IMR-90 (cell line): ENCODE data around the gene OLFML3. TPM values are rescaled to one million over a fixed set of nuclear protein-coding genes. Genes with fewer than 3 reads are reported as not detected.

ENCODE experiments used
- ATAC-seq: fragments of 200-7000 bp; cut with Tn5 transposase; 2 replicates; pipeline ENCODE4 v1.9.1; 2020; ENCODE audit warnings: low read depth, mild to moderate bottlenecking, moderate library complexity
- BruUV-seq: library from RNA; stranded (reverse); fragments of 400-500 nt; replicated peaks from 2 replicates; lab custom pipeline; 2021; lab: Mats Ljungman, UMichigan
- CTCF ChIA-PET: fragments of 300-600 bp; formaldehyde crosslinking; extraction: SDS; loops from one replicate; lab custom pipeline; 2021; ENCODE audit warnings: antibody characterized with exemption; lab: Yijun Ruan, JAX
- POLR2A ChIA-PET: fragments of 300-600 bp; sonication (Branson Sonifier 250); formaldehyde crosslinking; loops from one replicate; lab custom pipeline; 2022; ENCODE audit warnings: antibody characterized with exemption; ENCODE audit not compliant: unreplicated experiment; lab: Charles Lee
- DNase-seq: peaks from one replicate; pipeline ENCODE4 v3.0.0; 2013
- H2AFZ ChIP-seq: replicated peaks from 2 replicates; pipeline ENCODE3; 2013; ENCODE audit warnings: low read length, mild to moderate bottlenecking; ENCODE audit not compliant: poor library complexity
- H2AK5ac ChIP-seq: 2 replicates; pipeline ENCODE4 v1.6.1; 2013; ENCODE audit warnings: low read depth, low read length, inconsistent platforms
- H2AK9ac ChIP-seq: replicated peaks from 2 replicates; pipeline ENCODE3; 2013; ENCODE audit warnings: mild to moderate bottlenecking, low read depth, low read length, moderate library complexity; ENCODE audit not compliant: poor library complexity
- H2BK120ac ChIP-seq: 2 replicates; pipeline ENCODE4 v1.6.1; 2013; ENCODE audit warnings: low read depth, low read length, inconsistent platforms
- H2BK15ac ChIP-seq: 3 replicates; pipeline ENCODE4 v1.6.1; 2013; ENCODE audit warnings: low read depth, low read length, inconsistent platforms
- H2BK20ac ChIP-seq: 2 replicates; pipeline ENCODE4 v1.6.1; 2013; ENCODE audit warnings: low read depth, mild to moderate bottlenecking, inconsistent platforms, low read length, moderate library complexity
- H2BK5ac ChIP-seq: 2 replicates; pipeline ENCODE4 v1.6.1; 2013; ENCODE audit warnings: mild to moderate bottlenecking, low read depth, low read length, inconsistent platforms; ENCODE audit not compliant: poor library complexity, severe bottlenecking
- H3K14ac ChIP-seq: replicated peaks from 2 replicates; pipeline ENCODE4 v1.6.1; 2013; ENCODE audit warnings: low read depth, low read length, inconsistent platforms
- H3K18ac ChIP-seq: 2 replicates; pipeline ENCODE4 v1.6.1; 2013; ENCODE audit warnings: low read depth, low read length, control low read depth
- H3K23ac ChIP-seq: 2 replicates; pipeline ENCODE4 v1.6.1; 2013; ENCODE audit warnings: low read depth, low read length, inconsistent platforms
- H3K27ac ChIP-seq: 2 replicates; pipeline ENCODE4 v1.5.1; 2013; ENCODE audit warnings: mild to moderate bottlenecking, control low read depth, low read length; ENCODE audit not compliant: insufficient read depth
- H3K27me3 ChIP-seq: 2 replicates; pipeline ENCODE4 v1.6.1; 2013; ENCODE audit warnings: low read length; ENCODE audit not compliant: control insufficient read depth, insufficient read depth
- H3K36me3 ChIP-seq: 2 replicates; pipeline ENCODE4 v1.6.1; 2013; ENCODE audit warnings: low read length, mixed read lengths; ENCODE audit not compliant: control insufficient read depth, insufficient read depth
- H3K4ac ChIP-seq: 2 replicates; pipeline ENCODE4 v1.6.1; 2013; ENCODE audit warnings: low read depth, low read length, inconsistent platforms
- H3K4me1 ChIP-seq: 2 replicates; pipeline ENCODE4 v1.6.1; 2013; ENCODE audit warnings: low read length, mixed read lengths; ENCODE audit not compliant: control insufficient read depth, insufficient read depth
- H3K4me2 ChIP-seq: 2 replicates; pipeline ENCODE4 v1.6.1; 2013; ENCODE audit warnings: low read depth, mild to moderate bottlenecking, control low read depth, low read length, moderate library complexity
- H3K4me3 ChIP-seq: 2 replicates; pipeline ENCODE4 v1.5.1; 2013; ENCODE audit warnings: low read depth, mild to moderate bottlenecking, control low read depth, low read length, moderate library complexity; ENCODE audit not compliant: insufficient read depth
- H3K56ac ChIP-seq: 2 replicates; pipeline ENCODE4 v1.6.1; 2013; ENCODE audit warnings: low read length, inconsistent platforms; ENCODE audit not compliant: insufficient read depth; ENCODE audit errors: extremely low read depth
- H3K79me1 ChIP-seq, 2 experiments: 2 replicates each; pipeline ENCODE4 v1.6.1; 2013; ENCODE audit warnings: low read length in 2 of 2, inconsistent platforms in 1 of 2, low read depth in 1 of 2
- H3K9ac ChIP-seq: 2 replicates; pipeline ENCODE4 v1.6.1; 2013; ENCODE audit warnings: low read depth, low read length, control low read depth
- H3K9me1 ChIP-seq: 2 replicates; pipeline ENCODE4 v1.6.1; 2013; ENCODE audit warnings: low read length, inconsistent platforms; ENCODE audit not compliant: insufficient read depth
- H3K9me3 ChIP-seq: 2 replicates; pipeline ENCODE4 v1.6.1; 2013; ENCODE audit warnings: low read length; ENCODE audit not compliant: control insufficient read depth, insufficient read depth
- H4K20me1 ChIP-seq: 2 replicates; pipeline ENCODE4 v1.6.1; 2013; ENCODE audit warnings: low read length, inconsistent platforms; ENCODE audit not compliant: insufficient read depth
- H4K5ac ChIP-seq: 2 replicates; pipeline ENCODE4 v1.6.1; 2013; ENCODE audit warnings: mild to moderate bottlenecking, low read depth, low read length, control low read depth
- H4K8ac ChIP-seq, 2 experiments: 2 replicates each; pipeline ENCODE4 v1.6.1; 2013; ENCODE audit warnings: low read depth in 2 of 2, low read length in 2 of 2, control low read depth in 1 of 2, inconsistent platforms in 1 of 2
- H4K91ac ChIP-seq: 2 replicates; pipeline ENCODE4 v1.6.1; 2013; ENCODE audit warnings: low read depth, low read length, inconsistent platforms; ENCODE audit not compliant: insufficient read depth
- FOS ChIP-seq: fragments of 150-350 bp; IDR thresholded peaks from 2 replicates; pipeline ENCODE4 v1.6.1; 2016; ENCODE audit warnings: low read depth, low read length
- MAFK ChIP-seq: IDR thresholded peaks from 2 replicates; pipeline ENCODE4 v1.6.1; 2012; ENCODE audit warnings: low read depth, low read length, improper control_type of control experiment
- MXI1 ChIP-seq: IDR thresholded peaks from 2 replicates; pipeline ENCODE4 v1.6.1; 2012; ENCODE audit warnings: low read depth, mild to moderate bottlenecking, low read length, moderate library complexity, borderline replicate concordance
- RCOR1 ChIP-seq: IDR thresholded peaks from 2 replicates; pipeline ENCODE4 v1.6.1; 2012; ENCODE audit warnings: mild to moderate bottlenecking, low read length, improper control_type of control experiment; ENCODE audit not compliant: insufficient replicate concordance
- WGBS, 2 experiments: methylation state at CpG; one replicate each; pipeline versions ENCODE4 v1.1.5 to v1.1.7; 2013; ENCODE audit warnings: missing lambda C conversion rate in 2 of 2; ENCODE audit not compliant: insufficient read length in 1 of 2; ENCODE audit errors: extremely low coverage in 2 of 2; 5-methylcytosine and 5-hydroxymethylcytosine counted together
- dilution Hi-C: fragments of 300-500 bp; cut with HindIII; formaldehyde crosslinking; loops from one replicate; pipeline ENCODE4 v1.14.3; 2018; ENCODE audit warnings: low sequenced_read_pairs; ENCODE audit not compliant: unreplicated experiment
- in situ Hi-C: fragments of 300-500 bp; cut with MboI; formaldehyde crosslinking; loops from 3 replicates; pipeline ENCODE4 v1.14.3; 2019; ENCODE audit warnings: low sequenced_read_pairs, inconsistent platforms, mixed read lengths
- intact Hi-C: fragments of 100-400 bp; cut with micrococcal nuclease; formaldehyde crosslinking; loops from 2 replicates; pipeline ENCODE4 v1.10.0; 2022
- polyA plus RNA-seq, 3 experiments: library from polyadenylated mRNA; depleted of rRNA; stranded (reverse); fragments of >200 nt; gene quantifications; 2 replicates each; pipeline ENCODE4 v1.2.3, GENCODE V29; 2012; ENCODE audit warnings: low replicate concordance in 1 of 3
- total RNA-seq: library from RNA; depleted of rRNA; stranded (reverse); fragments of >200 nt; gene quantifications from 2 replicates; pipeline ENCODE4 v1.2.3, GENCODE V29; 2012

Gene OLFML3
- total and polyA plus RNA-seq, 2 of the 4 experiments (the other 2 are of a cell fraction): 40.9 to 71.3 TPM

- Histone ChIP-seq H3K9ac (no peak overlapping the region), H3K9me1 (peaks cover 3% of the 10 kb centered on the region; the same call in 1 of the 2 replicates), H3K23ac (no peak overlapping the region), H2AK5ac (no peak overlapping the region), H3K36me3 (peaks cover 5% of the 10 kb centered on the region; the same call in 1 of the 2 replicates), H3K56ac (no peak overlapping the region), H3K18ac (no peak overlapping the region), H4K20me1 (peaks cover 14% of the 10 kb centered on the region; the same call in 1 of the 2 replicates), H4K5ac (no peak overlapping the region), H3K27ac (no peak overlapping the region), H2BK15ac (no peak overlapping the region), H2AK9ac (no peak overlapping the region), H2BK120ac (no peak overlapping the region), H3K4me2 (no peak overlapping the region), H2BK20ac (no peak overlapping the region), H4K8ac (no peak overlapping the region), H2BK5ac (no peak overlapping the region), H3K4me1 (peaks cover 7% of the 10 kb centered on the region), H4K91ac (no peak overlapping the region), H3K4me3 (no peak overlapping the region), H3K14ac (no peak overlapping the region), H3K9me3 (no peaks in the 10 kb centered on the region), H3K27me3 (no peaks in the 10 kb centered on the region), H3K79me1 (peaks cover 20 to 46% of the 10 kb centered on the region in 2 experiments), H2AFZ (no peak overlapping the region), H3K4ac (no peak overlapping the region)
- no peak for DNase-seq
- in situ Hi-C loops (loop anchor here (25.0 kb wide), 1 partner anchor 761 kb away; the partner anchor contains the start of gene NRAS), dilution Hi-C loops (no loop called here), intact Hi-C loops (no loop called here)
- no peak for ATAC-seq
- WGBS, 2 experiments: no CpG with 5 or more reads among the region's 1 CpG
- no TSS peak for BruUV-seq
- TF ChIP-seq MAFK (no peak), MXI1 (no peak), RCOR1 (no peak), FOS (no peak)
- CTCF ChIA-PET: no interaction called here
- POLR2A ChIA-PET: no interaction called here
These were observed 28.4 kb upstream of the OLFML3 start for GRCh38 chr1:113950908-113951307.
